ENCODE measurements around the gene XYLT1. TPM values are rescaled to one million over a fixed set of nuclear protein-coding genes. Genes with fewer than 3 reads are reported as not detected.

XYLT1 gene
- total RNA-seq, 1 donor from 2014 or later, result 1.6 TPM

DNA sequence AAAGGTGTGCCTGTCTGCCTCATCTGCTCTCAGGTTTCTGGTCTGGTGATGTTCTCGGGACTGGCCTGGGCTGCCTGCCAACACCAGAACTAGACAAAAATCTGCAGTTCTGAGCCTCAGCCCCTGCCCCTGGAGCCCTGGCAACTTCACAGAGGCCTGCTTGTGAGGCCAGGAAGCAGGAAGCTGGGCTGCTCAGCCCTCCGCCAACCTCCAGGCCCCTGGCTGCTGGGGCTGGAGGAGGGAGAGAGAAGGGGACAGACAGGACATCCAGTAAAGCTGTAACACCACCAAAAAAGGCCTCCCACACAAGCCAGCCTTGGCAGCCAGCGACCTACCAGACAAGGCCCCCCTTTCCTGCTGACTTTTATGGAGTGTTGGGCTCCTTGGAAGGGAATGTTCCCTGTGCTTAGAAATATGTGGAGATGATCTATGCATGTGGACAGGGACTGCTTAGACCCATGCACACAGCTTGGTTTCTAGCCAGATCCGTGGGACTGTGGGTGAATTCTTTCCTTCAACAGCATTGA, 157.6 kb downstream of the XYLT1 start:
- TF ChIP-seq CTCF (IDR thresholded peaks at IDR 0.05; ENCODE audit: insufficient read depth, low read length, poor library complexity, severe bottlenecking), result no peak
- no peaks in the 10 kb centered on the region for H3K27me3 ChIP-seq (ENCODE audit: control insufficient read depth, insufficient read depth, low read length)
- no peaks in the 10 kb centered on the region for H3K36me3 ChIP-seq (ENCODE audit: control insufficient read depth, insufficient read depth, low read length)
- no peak overlapping the region for H3K4me3 ChIP-seq (ENCODE audit: low read depth, low read length)
- DNase-seq (ENCODE audit: low read depth), result no peak

DNA sequence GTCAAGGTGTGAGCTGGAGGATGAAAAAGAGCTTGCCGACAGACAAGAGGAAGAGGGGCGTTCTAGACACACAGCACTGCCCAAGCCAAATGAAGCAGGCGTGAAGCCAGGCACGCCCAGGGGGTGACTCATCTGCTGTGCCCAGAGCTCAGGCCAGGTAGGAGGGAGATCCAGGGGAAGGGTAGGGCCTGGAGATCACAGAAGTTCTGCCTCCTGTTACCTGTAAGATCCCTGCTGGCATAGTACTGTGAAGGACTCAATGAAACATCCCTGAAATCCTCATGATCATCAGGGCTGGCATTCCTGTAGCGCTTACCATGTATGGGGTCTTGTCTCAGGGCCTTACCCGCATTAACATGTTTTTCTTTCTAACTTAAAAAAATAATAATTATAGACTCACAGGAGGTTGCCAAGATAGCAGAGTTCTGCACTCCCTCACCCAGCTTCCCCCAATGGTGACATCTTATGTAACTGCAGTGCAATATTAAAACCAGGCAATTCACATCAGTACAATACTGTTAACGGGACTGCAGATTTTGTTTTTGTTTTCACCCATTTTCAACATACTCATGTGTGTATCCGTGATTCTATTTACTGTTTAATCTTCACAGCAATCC, 158.6 kb downstream of the XYLT1 start:
- TF ChIP-seq CTCF (IDR thresholded peaks at IDR 0.05; ENCODE audit: insufficient read depth, low read length, poor library complexity, severe bottlenecking), result no peak
- H3K36me3 ChIP-seq (ENCODE audit: control insufficient read depth, insufficient read depth, low read length), result no peaks in the 10 kb centered on the region
- DNase-seq (ENCODE audit: low read depth), result no peak
- H3K4me3 ChIP-seq (ENCODE audit: low read depth, low read length), result no peak overlapping the region
- H3K27me3 ChIP-seq (ENCODE audit: control insufficient read depth, insufficient read depth, low read length), result no peaks in the 10 kb centered on the region

DNA sequence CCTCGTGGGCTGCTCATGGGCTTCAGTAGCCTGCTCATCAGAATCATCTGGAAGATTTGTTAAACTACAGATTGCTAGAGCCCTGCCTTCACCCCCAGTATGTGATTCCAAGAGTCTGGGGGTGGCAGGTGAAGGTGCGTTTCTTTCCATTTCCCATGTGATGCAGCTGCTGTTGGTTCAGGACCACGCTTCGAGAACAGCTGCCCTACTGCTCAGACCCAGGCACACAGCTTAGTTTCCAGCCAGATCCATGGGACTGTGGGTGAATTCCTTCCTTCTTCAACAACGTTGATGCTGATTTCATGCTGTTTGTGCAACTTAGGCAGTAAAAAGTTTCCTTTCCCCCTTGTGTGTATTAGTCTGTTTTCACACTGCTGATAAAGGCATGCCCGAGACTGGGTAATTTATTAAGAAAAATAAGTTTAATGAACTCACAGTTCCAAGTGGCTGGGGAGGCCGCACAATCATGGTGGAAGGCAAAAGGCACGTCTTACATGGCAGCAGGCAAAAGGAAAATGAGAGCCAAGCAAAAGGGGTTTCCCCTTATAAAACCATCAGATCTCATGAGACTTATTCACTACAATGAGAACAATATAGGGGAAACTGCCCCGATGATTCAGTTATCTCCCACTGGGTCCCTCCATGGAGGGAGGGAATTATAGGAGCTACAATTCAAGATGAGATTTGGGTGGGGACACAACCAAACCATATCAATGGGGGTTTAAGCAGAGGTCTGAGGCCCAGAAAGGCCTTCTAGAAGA, 159.2 kb downstream of the XYLT1 start:
- no peak for TF ChIP-seq CTCF (IDR thresholded peaks at IDR 0.05; ENCODE audit: insufficient read depth, low read length, poor library complexity, severe bottlenecking)
- H3K4me3 ChIP-seq (ENCODE audit: low read depth, low read length), result no peak overlapping the region
- H3K27me3 ChIP-seq (ENCODE audit: control insufficient read depth, insufficient read depth, low read length), result no peaks in the 10 kb centered on the region
- H3K36me3 ChIP-seq (ENCODE audit: control insufficient read depth, insufficient read depth, low read length), result no peaks in the 10 kb centered on the region
- DNase-seq (ENCODE audit: low read depth), result no peak

DNA sequence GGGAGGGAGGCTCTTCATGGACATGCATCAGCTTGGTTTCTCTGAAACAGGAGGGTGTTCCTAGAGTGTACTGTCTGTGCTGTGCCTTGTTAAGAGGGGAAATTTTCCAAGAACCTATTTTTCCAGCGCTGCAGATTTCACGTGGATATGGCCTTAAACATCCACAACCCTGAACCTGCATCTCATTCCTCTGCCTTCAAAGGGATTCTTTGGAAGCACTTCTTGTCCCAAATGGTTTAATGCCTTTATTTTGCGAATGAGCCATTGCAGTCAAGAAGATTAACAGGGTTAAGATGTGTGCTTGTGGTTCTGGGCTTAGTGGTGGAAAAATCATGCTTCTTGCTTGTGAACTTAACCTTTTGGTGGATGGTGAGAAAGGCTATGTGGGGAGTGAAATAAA, 161.2 kb downstream of the XYLT1 start:
- TF ChIP-seq CTCF (IDR thresholded peaks at IDR 0.05; ENCODE audit: insufficient read depth, low read length, poor library complexity, severe bottlenecking), result no peak
- DNase-seq (ENCODE audit: low read depth), result no peak
- no peaks in the 10 kb centered on the region for H3K36me3 ChIP-seq (ENCODE audit: control insufficient read depth, insufficient read depth, low read length)
- no peaks in the 10 kb centered on the region for H3K27me3 ChIP-seq (ENCODE audit: control insufficient read depth, insufficient read depth, low read length)
- no peak overlapping the region for H3K4me3 ChIP-seq (ENCODE audit: low read depth, low read length)

DNA sequence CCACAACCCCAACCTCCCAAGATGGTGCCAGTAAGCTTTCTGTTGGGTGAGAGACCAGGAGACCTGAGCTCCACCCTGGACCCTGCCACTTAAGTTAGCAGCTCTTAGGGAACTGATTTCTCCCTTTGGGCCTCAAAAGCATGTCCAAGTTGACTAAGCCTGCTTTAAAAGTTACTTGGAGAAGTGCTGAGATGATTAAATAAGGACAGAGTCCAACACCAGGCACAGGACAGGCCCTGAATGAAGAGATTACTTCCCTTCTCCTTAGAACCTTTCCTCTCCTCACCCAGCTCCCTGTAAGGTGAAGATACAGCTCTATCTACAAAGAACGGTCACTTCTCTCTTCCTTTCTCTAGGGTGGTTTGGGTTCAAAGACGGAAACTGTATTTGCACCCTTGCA, 162.6 kb downstream of the XYLT1 start:
- no peak for TF ChIP-seq CTCF (IDR thresholded peaks at IDR 0.05; ENCODE audit: insufficient read depth, low read length, poor library complexity, severe bottlenecking)
- DNase-seq (ENCODE audit: low read depth), result no peak
- H3K27me3 ChIP-seq (ENCODE audit: control insufficient read depth, insufficient read depth, low read length), result no peaks in the 10 kb centered on the region
- H3K36me3 ChIP-seq (ENCODE audit: control insufficient read depth, insufficient read depth, low read length), result no peaks in the 10 kb centered on the region
- no peak overlapping the region for H3K4me3 ChIP-seq (ENCODE audit: low read depth, low read length)
